Epithelial cell of esophagus (primary cell): ENCODE data around the gene SLN.

Experiments used
- DNase-seq: peaks from one replicate; pipeline ENCODE4 v3.0.0; 2010; ENCODE audit warnings: low read depth
- H3K4me3 ChIP-seq: 2 replicates; pipeline ENCODE4 v1.5.1; 2011; ENCODE audit warnings: mild to moderate bottlenecking, low read length, control low read depth
- TF ChIP-seq, protein P1 (sequence below): IDR thresholded peaks from 2 replicates; pipeline ENCODE4 v1.5.1; 2011; ENCODE audit warnings: low read depth, mild to moderate bottlenecking, low read length, control low read depth, inconsistent platforms; ENCODE audit not compliant: insufficient read depth; ENCODE audit errors: missing control alignments

Gene SLN

GRCh38 chr11:107677924-107678631 is 33.8 kb downstream of the SLN start:
- TF ChIP-seq, protein P1, sequence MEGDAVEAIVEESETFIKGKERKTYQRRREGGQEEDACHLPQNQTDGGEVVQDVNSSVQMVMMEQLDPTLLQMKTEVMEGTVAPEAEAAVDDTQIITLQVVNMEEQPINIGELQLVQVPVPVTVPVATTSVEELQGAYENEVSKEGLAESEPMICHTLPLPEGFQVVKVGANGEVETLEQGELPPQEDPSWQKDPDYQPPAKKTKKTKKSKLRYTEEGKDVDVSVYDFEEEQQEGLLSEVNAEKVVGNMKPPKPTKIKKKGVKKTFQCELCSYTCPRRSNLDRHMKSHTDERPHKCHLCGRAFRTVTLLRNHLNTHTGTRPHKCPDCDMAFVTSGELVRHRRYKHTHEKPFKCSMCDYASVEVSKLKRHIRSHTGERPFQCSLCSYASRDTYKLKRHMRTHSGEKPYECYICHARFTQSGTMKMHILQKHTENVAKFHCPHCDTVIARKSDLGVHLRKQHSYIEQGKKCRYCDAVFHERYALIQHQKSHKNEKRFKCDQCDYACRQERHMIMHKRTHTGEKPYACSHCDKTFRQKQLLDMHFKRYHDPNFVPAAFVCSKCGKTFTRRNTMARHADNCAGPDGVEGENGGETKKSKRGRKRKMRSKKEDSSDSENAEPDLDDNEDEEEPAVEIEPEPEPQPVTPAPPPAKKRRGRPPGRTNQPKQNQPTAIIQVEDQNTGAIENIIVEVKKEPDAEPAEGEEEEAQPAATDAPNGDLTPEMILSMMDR = no peak
- DNase-seq = peak; percentile 8
- no peak overlapping the region for H3K4me3 ChIP-seq

DNA sequence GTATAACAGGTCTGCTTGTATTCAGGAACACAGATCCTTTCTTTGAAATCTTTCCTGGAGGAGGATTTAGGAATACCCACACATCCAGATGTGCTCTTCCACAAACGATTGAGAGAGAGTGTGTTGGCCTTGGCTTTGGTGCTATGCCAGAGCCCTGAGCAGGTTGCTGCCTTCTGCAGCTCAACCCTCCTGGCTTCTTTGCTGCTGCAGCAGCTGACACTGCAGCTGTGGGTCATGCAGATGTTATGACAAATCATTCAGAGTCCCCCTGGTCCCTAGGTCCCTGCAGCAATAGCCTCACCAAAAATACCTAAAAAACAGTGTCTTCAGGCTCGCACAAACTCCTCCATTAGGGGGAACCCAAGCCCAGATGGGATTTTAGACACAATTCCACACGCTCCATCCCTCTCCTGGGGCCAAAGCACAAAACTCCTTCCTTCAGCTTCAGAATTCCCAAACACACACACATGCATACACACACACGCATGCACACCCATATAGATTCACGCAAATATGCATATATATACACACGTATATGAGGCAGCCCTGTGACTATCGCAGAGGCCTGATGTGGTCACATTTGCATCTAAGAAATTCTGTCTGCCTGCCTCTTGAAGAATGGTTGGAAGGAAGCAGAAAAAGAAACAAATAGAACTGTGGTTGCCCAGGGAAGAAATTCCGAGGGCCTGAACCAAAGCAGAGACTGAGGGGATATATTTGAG is 35.4 kb downstream of the SLN start:
- DNase-seq = no peak
- TF ChIP-seq, protein P1 = no peak
- no peak overlapping the region for H3K4me3 ChIP-seq

DNA sequence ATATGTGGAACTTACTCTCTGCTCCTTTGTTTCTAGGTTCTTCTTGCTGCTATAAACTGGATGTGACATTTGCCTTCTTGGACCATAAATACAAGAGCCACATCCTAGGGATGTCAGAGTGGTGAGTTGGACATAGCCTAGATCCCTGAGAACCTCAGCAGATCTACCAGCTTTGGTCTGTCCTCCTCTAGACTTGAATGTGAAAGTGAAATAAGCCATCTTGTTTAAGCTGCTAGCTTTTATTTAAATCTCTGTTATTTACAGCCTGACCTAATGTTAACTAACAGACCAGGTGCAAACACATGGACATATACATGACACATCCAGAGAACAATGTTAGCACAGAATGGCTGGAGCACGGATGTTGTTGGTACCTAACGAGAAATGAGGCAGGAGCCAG is 36.0 kb downstream of the SLN start:
- TF ChIP-seq, protein P1 = no peak
- DNase-seq = no peak
- no peak overlapping the region for H3K4me3 ChIP-seq

- H3K4me3 ChIP-seq = no peak overlapping the region
- TF ChIP-seq, protein P1 = no peak
- no peak for DNase-seq
Observed at GRCh38 chr11:107669893-107670601, 41.8 kb downstream of the SLN start.

GRCh38 chr11:107669191-107669740 is 42.6 kb downstream of the SLN start:
- TF ChIP-seq, protein P1 = no peak
- H3K4me3 ChIP-seq = no peak overlapping the region
- no peak for DNase-seq

GRCh38 chr11:107666911-107667613 is 44.8 kb downstream of the SLN start:
- H3K4me3 ChIP-seq = no peak overlapping the region
- TF ChIP-seq, protein P1 = no peak
- DNase-seq = no peak
